HL-60 (cell line): ENCODE data around the gene CRELD2.

Source experiments
- CTCF ChIP-seq: IDR thresholded peaks from one replicate; pipeline ENCODE4 v1.5.1; 2011; ENCODE audit warnings: low read length, control low read depth, inconsistent platforms; ENCODE audit not compliant: insufficient read depth
- GABPA ChIP-seq: IDR thresholded peaks from 2 replicates; pipeline ENCODE4 v1.6.1; 2012; ENCODE audit warnings: low read depth
- POLR2AphosphoS5 ChIP-seq: IDR thresholded peaks from 2 replicates; pipeline ENCODE4 v1.6.1; 2012; ENCODE audit warnings: low read depth
- REST ChIP-seq: IDR thresholded peaks from 2 replicates; pipeline ENCODE4 v1.6.1; 2012; ENCODE audit warnings: low read depth; ENCODE audit not compliant: insufficient replicate concordance

- TF ChIP-seq CTCF, result no peak
- TF ChIP-seq GABPA, result no peak
- no peak for TF ChIP-seq REST
- no peak; the same call in 1 of the 2 replicates for TF ChIP-seq POLR2AphosphoS5
Observed at GRCh38 chr22:49962012-49962750, 43.7 kb downstream of the CRELD2 start.
